Neural cell (in vitro differentiated cells): Measurements from ENCODE around the gene LLGL2.

ENCODE experiments used
- CTCF ChIP-seq: fragments of 450-650 bp; IDR thresholded peaks from 2 replicates; pipeline ENCODE4 v1.5.1; 2014; ENCODE audit warnings: antibody characterized with exemption, mild to moderate bottlenecking, moderate library complexity; ENCODE audit not compliant: poor library complexity, severe bottlenecking
- RAD21 ChIP-seq: fragments of 450-650 bp; conservative IDR thresholded peaks from 2 replicates; pipeline ENCODE4 v1.6.1; 2014; ENCODE audit warnings: antibody characterized with exemption, mild to moderate bottlenecking, moderate library complexity

GRCh38 chr17:75518201-75518600, 7.3 kb upstream of the LLGL2 start:
- TF ChIP-seq RAD21, result no peak
- no peak for TF ChIP-seq CTCF
